GDM1 (cell line): ENCODE measurements around the gene CCL18.
"Not testable (repeated sequence)": the region's sequence is repeated elsewhere in the genome, so short reads cannot be mapped to it uniquely, and the experiment has no call there.

ENCODE experiments used
- DNase-seq: peaks from one replicate; lab custom pipeline; 2025; lab: John Stamatoyannopoulos, UW

CCL18 gene

DNA sequence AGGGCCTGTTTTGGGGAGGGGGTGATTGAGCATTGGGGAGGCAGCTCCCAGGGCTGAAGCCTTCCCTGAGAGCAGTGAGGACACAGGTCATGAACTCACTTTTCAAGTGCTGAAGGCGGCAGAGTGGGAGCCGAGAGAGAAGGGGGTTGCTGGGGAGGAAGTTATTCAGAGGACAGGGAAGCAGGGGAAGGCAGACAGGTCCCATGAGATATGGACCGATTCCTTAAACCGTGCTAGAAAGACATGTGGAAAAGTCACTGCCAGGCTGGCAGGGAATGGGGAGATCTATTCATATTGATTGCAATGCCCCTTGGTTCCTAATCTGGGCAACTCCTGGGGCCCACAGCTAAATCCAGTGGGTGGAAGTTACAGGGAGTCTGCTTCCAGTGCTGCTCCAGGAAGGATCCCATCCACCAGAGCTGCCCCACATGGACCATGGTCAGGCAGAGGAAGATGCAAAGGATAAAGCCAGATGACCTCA is 40.7 kb downstream of the CCL18 start:
- no peak for DNase-seq

DNA sequence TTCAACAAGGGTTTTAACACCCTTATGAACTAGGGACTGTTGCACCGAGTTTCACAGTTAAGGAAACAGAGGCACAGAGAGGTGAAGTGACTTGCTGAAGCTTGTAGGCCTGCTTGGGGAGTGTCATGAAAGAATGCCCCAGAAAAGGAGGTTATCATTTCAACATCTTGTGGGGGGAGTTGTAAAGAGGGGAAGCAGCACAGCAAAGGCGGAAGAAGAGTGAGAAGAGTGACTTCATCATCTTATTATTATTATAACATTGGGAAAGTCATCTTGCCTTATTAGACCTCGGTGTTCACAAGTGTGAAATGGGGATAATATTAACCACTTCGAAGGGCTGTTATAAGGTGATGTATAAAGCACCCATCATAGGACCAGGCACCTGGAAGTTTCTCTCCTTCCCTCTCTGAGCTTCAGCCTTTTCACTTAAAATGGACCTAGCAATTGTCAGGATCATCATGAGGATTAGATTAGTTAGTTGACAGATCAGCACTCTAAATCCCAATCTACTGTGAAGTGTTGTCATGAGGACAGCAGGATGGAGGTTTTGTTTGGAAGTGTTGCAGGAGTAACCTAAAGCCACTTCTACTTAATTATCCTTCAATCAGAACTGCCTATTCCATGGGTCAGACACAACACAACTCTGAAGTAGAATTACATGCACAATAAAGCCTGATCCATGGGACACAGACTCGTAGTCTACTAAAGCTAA is 41.9 kb downstream of the CCL18 start:
- DNase-seq: no peak

DNA sequence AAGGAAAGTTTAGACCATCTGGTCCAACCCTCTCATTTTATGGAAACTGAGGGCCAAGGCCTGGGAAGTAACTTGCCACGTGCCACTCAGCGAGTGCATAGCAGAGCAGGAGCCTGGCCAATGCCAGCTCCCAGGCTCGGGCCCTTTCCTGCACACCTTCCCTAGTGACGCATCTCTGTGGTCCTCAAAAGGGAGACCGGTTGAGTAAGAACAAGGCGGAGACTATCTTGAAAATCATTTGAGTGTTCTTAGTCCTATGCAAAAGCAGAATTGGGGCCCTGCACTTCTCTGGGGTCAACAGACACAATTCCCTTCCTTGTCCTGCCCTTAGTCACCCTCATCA is 42.4 kb downstream of the CCL18 start:
- no peak for DNase-seq

DNA sequence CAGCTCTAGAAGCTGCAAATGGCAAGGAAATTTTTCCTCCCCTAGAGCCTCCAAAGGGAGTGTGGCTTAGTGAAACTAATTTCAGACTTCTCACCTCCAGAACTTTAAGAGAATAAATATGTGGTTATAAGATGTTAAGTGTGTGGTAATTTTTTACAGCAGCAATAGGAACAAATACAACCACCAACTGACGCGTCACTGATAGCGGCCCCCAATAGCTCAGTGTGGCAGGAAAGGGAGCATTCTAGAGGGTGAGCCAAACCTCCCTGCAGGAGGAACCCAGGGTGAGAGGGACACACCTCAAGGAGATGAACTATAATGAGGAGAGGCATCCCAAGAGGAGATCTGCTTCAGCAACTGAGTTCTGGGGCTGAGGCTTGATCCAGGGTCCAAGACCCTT is 43.6 kb downstream of the CCL18 start:
- no peak for DNase-seq

DNA sequence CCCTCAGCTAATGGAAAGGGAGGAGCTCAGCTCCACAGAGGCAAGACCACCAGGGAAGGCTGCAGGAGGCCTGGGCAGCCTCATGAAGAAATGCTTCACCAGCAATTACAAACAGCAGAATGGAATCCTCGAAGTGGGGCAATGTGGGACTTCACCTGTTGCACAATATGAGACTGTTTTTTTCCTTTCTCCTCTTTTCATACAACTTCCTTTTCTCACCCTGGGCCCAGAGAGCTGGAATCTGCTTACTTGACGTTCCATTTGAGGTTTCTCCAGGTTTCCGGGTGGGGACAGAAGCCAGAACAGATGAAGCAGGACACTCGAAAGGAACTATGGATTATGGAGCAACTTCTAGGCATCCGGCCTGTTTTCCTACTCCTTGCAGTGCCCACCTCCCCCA is 44.2 kb downstream of the CCL18 start:
- DNase-seq: not testable (repeated sequence)

DNA sequence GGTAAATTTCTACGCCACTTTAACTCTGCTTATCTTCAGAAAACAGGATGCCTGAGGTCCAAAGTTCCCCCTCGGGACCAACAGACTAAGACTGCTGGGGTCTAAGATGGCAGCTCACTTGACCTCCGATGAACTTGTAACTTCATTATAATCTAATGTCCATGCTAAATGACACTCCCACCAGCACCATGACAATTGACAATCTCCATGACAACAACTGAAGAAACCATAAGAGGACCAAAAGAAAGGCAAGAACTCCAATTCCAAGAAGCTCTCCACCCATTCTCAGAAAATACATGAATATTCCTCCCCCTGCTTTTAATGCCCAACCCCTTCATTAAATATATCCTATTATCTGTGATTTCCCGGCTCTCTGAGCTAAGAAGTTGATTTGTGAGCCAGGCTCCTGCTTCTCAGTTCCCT is 47.0 kb downstream of the CCL18 start:
- DNase-seq: no peak

DNA sequence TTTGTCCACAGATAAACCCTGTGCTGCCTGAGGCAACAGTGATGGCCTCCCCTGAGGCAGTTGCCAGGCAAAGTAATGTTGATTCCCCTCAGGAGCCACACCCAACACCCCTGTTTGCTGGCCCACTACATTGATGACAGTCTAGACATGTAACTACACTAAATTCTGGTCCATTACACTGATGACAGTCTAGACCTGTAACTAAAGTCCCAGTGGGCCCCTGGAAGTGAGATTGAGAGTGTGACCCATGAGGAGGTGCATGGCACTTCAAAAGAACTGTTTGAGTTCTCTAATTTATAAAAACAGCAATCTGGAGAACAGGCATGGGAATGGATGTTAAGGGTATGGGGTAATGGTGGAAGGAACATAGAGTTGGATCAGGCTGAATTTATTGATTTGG is 48.5 kb downstream of the CCL18 start:
- DNase-seq: no peak

DNA sequence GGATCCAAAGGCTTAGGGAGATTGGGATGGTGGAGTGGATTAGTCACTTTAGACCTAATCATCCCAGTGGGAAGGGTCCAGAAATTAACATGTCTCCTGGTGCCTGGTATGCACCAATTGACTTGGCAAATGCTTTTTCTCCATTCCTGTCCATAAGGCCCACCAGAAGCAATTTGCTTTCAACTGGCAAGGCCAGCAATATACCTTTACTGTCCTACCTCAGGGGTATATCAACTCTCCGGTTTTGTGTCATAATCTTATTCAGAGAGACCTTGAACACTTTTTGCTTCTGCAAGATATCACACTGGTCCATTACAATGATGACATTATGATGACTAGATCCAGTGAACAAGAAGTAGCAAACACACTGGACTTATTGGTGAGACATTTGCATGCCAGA is 49.1 kb downstream of the CCL18 start:
- not testable (repeated sequence) for DNase-seq

DNA sequence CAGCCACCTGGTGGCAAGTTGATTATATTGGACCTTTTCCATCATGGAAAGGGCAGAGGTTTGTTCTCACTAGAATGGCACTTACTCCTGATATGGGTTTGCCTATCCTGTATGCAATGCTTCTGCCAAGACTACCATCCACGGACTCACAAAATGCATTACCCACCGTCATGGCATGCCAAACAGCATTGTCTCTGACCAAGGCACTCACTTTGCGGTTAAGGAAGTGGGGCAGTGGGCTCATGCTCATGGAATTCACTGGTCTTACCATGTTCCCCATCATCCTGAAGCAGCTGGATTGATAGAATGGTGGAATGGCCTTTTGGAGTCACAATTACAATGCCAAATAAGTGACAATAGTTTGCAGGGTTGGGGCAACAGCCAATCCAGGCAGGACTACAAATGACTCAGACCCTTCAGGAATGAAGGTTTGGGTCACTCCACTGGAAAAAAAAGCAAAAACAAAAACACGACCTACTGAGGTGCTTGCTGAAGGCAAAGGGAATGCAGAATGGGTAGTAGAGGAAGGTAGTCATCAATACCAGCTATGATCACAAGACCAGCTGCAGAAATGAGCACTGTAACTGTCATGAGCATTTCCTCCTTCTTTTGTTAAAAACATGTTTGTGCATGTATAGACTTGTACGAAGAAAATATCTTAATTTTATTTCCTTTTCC is 51.0 kb downstream of the CCL18 start:
- DNase-seq: not testable (repeated sequence)

DNA sequence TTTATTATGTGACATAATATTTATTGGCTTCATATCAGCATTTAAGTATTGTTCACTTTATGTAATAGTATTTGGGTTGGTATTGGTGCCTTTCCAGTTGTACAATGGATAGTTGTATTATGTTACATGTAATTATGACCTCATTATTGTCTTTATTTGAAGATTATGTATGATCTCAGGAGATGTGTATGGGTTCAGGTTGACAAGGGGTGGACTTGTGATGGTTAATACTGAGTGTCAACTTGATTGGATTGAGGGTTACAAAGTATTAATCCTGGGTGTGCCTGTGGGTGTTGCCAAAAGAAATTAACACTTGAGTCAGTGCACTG is 51.5 kb downstream of the CCL18 start:
- DNase-seq: not testable (repeated sequence)

DNA sequence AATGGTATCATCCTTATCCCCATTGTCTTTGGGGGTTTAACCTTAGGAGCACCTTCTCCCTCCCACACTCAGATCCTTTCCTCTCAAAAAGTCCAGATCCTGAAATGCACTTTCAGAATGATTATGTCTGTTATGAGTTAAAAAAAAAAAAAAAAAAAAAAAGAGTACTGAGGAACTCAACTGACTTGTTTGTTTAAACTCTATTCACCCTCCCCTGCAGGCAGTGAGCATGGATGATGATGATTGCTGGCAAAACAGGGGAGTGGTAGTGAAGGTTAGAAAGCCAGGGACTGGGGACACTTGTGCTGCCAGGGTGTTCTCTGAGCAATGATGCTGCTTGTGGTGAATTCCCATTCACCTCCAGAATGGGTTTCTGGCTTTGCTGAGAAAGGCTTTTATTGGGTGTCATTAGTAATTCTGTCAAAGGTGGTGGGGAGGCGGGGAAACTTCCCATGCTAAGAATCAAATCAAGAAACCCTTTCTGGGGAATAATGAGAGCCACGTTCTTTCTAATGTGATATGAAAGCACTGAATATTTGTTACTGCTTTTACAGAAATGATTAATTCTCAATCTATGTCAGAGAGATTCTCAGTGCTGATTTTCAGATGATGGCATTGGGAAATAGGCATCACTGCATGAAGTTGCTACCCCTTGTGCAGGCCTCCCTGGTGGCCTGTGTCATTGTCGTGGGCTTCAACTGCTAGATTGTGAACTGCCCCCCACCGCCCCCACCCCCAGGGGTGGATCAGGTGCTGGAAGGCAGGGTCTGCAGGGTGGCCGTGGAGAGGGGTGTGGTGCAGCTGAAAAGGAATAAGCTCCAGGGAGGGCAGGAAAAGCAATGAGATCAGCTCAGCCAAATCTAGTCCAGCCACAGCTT is 53.7 kb downstream of the CCL18 start:
- no peak for DNase-seq

DNA sequence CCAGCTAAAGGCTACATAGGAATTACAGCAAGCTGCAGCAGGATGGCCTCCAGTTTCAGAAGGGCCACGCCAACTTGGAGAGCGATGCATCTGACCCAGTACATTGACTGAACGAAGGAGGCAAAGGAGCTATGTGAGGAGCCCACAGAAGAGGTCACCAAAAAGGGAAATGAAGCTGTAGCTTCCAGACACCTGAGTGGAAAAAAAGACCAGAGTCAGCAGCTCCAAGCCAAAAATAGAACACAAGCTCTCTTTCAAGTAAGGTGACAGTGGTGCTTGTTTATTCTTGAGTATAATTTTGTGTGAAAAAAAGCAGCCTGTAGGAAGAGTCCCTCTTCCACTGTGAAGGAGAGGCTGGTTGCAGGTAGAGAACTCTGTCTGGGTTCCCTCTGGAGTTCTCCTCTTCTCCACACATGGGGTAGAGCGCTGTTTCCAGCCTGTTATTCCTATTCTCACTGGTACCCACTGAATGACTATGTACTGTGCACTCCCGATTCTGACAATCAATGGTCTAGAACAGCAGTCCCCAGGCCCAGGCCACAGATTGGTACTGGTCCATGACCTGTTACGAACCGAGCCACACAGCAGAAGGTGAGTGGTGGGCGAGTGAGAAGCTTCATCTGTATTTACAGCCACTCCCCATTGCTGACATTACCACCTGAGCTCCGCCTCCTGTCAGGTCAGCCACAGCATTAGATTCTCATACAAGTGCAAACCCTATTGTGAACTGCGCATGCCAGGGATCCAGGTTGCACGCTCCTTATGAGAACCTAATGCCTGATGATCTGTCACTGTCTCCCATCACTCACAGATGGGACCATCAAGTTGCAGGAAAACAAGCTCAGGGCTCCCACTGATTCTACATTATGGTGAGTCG is 54.6 kb downstream of the CCL18 start:
- DNase-seq: no peak

DNA sequence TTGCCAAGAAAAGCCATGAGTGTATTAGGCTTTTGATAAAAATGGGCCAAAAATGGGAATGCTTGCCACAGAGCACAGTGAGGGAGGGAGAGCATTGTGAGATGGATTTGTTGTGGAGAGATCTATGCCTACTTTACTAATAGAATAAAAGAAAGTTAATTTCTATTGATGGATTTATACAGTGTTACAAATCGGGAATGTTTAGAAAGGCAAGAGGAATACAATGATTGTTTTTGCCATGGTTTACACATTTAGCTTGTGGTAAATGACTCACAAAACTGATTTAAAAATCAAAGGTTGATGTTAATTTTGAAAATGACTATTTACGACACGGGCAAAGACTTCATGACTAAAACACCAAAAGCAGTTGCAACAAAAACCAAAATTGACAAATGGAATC is 56.1 kb downstream of the CCL18 start:
- DNase-seq: no peak

DNA sequence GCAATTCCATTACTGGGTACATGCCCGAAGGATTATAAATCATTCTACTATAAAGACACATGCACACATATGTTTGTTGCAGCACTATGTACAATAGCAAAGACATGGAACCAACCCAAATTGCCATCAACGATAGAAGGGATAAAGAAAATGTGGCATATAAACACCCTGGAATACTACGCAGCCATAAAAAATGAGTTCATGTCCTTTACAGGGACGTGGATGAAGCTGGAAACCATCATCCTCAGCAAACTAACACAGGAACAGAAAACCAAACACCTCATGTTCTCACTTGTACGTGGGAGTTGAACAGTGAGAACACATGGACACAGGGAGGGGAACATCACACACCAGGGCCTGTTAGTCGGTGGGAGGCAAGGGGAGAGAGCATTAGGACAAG is 57.0 kb downstream of the CCL18 start:
- not testable (repeated sequence) for DNase-seq
